Renal cortex interstitium (tissue), 15 donors: ENCODE data around the gene LDB3. TPM values are rescaled to one million over a fixed set of nuclear protein-coding genes. Genes with fewer than 3 reads are reported as not detected.
"Not testable (repeated sequence)": the region's sequence is repeated elsewhere in the genome, so short reads cannot be mapped to it uniquely, and the experiment has no call there.

ENCODE experiments used
- DNase-seq, 11 donors: peaks; one replicate each; pipeline ENCODE4 v3.0.0-alpha.2; 2013; ENCODE audit warnings: low read depth in 9 of 11, low spot score in 4 of 11; ENCODE audit errors: extremely low read depth in 1 of 11
- long read RNA-seq, 16 experiments: transcript quantifications; one replicate each; lab custom pipeline, GENCODE V29; 2026
- polyA plus RNA-seq, 3 donors: library from polyadenylated mRNA; unstranded; fragments of 120-200 nt; gene quantifications; one replicate each; pipeline ENCODE4 v1.2.1, GENCODE V29; 2013; ENCODE audit not compliant: insufficient read length in 3 of 3

The LDB3 gene, protein sequence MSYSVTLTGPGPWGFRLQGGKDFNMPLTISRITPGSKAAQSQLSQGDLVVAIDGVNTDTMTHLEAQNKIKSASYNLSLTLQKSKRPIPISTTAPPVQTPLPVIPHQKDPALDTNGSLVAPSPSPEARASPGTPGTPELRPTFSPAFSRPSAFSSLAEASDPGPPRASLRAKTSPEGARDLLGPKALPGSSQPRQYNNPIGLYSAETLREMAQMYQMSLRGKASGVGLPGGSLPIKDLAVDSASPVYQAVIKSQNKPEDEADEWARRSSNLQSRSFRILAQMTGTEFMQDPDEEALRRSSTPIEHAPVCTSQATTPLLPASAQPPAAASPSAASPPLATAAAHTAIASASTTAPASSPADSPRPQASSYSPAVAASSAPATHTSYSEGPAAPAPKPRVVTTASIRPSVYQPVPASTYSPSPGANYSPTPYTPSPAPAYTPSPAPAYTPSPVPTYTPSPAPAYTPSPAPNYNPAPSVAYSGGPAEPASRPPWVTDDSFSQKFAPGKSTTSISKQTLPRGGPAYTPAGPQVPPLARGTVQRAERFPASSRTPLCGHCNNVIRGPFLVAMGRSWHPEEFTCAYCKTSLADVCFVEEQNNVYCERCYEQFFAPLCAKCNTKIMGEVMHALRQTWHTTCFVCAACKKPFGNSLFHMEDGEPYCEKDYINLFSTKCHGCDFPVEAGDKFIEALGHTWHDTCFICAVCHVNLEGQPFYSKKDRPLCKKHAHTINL
- polyA plus RNA-seq, result 1 to 10 TPM; 1.2 to 1.9 (median 1.5) TPM
- long read RNA-seq, donor 1, result 0 reads
- long read RNA-seq, donor 2, result 0 reads
- long read RNA-seq, donor 3, result 0 reads
- long read RNA-seq, donor 4, result 0 reads
- long read RNA-seq, donor 5, result 0 reads
- long read RNA-seq, donor 6, result 0 reads
- long read RNA-seq, donor 7, result 0 reads
- long read RNA-seq, donor 8, result 0 reads
- long read RNA-seq, donor 9, result 0 reads
- long read RNA-seq, donor 10, result 0 reads
- long read RNA-seq, donor 11, result 0 reads
- long read RNA-seq, donor 12, result 0 reads
- long read RNA-seq, donor 13, result 0 reads
- long read RNA-seq, donor 14, result 0 reads
- long read RNA-seq, donor 15, result 0 reads
- long read RNA-seq, donor 16, result 0 reads

DNA sequence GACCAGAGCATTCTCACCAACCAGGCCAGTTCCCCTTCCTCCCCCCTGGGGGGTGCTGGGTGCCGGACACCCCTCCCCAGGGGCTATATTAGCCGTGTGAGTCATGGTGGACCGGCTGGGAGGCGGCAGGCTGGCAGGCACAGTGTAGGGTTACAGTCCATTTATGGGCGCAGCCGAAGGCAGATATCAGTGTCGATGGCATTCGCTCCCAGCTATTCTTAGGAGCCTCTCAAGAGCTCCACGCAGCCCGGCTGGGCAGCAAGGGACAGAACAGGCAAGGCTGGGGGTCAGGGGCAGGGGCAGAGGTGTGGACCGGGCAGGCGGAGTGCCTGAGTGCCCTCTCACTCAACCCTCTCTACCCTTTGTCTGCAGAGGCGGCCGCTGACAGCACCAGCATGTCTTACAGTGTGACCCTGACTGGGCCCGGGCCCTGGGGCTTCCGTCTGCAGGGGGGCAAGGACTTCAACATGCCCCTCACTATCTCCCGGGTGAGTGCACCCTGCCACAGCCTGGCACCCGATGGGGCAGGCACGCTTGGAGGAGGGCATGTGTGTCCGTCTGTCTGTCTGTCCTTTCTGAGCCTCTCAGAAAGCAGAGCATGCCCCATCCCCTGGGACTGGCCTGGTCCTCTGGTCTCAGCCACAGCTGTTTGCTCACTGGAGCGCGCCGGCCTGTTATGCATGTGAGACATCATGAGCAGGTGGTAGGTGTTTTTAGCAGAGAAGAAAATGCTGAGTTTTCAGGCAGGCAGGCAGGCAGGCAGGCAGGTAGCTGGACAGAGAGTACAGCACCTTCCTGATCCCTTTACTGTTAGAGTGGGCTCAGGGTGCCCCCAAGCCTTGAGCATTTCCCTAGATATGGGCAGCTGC, at the start of gene LDB3:
TSS of gene LDB3 (plus strand) at position 215 of the 869 bp plus-strand sequence. CDS start at position 396, 181 bp downstream.
- DNase-seq, result peak in 1 of 11 donors; percentile 20

GRCh38 chr10:86628311-86628710, 40.0 kb upstream of the LDB3 start:
- no peak for DNase-seq

- no peak for DNase-seq
Observed at GRCh38 chr10:86630079-86630478, 38.2 kb upstream of the LDB3 start.

- DNase-seq, result peak in 1 of 11 donors; percentile 34
Observed at GRCh38 chr10:86632009-86632800, 36.1 kb upstream of the LDB3 start.

- no peak for DNase-seq
Observed at GRCh38 chr10:86632951-86633350, 35.4 kb upstream of the LDB3 start.

DNA sequence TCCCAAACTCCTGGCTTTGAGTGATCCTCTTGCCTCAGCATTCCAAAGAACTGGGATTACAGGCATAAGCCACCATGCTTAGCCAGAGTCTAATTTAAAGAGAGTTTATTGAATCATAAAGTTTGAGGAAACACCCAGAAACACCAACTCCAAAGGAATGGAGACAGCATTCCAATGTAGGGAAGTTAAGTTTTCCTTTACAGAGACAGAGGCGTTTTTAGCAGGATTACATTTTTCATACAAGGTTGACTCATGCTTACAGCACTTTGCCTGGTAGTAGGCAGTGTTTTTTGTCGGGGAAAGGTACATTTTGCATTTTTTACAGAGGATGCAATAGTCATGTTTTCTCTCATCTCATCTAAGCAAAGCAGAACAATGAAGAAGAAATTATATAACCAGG, 32.9 kb upstream of the LDB3 start:
- DNase-seq, result no peak

GRCh38 chr10:86636311-86636710, 32.0 kb upstream of the LDB3 start:
- no peak for DNase-seq

DNA sequence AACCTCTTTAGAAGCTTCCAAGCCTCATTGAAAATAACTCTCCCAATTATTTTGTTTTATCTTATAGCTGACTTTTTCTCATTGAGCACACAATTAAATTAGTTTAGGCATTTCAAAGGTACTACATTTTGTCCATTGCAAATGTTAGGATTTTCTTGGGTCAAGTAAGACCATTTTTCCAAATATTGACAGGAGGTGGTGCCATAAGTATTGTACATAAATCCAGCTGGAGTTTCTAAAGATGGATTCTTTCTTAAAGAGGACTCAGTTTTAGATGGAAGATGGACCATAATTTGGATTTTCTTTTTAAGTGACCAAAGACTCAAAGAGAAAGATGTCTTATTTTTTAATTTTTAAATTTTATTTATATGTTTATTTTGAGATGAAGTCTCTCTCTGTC, 26.3 kb upstream of the LDB3 start:
- DNase-seq, result no peak

DNA sequence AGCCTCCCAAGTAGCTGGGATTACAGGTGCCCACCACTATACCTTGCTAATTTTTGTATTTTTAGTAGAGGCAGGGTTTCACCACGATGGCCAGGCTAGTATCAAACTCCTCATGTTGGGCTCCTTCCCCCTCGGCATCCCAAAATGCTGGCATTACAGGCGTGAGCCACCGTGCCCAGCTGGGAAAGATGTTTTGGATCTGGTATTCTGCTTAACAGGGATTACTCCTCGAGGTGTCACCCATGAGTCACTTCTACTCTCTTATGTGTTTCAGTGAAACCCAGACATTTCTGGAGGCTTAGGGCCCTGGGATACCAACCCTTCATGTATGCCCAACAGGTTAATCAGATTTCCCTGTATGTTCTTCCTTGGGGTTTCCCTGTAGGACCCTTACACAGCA, 25.8 kb upstream of the LDB3 start:
- no peak for DNase-seq

GRCh38 chr10:86644152-86644793, 24.0 kb upstream of the LDB3 start:
- no peak for DNase-seq

DNA sequence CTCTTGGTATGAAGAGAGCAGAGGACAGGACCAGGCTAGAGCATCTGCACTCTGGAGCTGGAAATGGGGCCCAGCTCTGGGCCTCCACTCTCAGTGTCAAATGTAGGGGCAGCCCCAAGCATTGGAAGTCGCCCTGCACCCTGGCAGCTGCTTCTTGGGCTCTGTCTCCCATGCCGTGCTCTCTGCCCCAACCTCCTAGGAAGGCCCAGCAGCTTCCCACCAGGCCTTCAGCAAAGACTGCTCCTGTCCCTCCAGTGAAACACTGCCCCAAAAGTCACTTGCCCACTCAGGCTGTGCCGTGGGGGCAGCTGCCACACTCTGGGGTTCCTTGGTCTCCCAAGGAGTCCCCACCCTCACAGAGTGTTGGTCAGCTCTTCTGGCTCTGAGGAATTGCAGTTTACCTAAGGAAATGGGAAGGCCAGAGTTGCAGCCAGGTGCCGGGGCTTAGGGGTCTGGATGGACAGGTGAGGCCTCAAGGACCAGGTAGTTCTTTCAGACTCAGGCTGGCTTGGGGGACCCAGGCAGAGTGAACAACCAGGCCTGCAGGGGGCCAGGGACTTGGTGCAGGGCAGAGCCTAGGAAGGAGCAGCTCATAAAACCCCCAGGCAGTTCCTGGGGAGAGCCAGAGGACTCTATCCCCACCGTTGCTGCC, 23.4 kb upstream of the LDB3 start:
- no peak for DNase-seq

GRCh38 chr10:86645621-86646165, 22.6 kb upstream of the LDB3 start:
- not testable (repeated sequence) for DNase-seq

DNA sequence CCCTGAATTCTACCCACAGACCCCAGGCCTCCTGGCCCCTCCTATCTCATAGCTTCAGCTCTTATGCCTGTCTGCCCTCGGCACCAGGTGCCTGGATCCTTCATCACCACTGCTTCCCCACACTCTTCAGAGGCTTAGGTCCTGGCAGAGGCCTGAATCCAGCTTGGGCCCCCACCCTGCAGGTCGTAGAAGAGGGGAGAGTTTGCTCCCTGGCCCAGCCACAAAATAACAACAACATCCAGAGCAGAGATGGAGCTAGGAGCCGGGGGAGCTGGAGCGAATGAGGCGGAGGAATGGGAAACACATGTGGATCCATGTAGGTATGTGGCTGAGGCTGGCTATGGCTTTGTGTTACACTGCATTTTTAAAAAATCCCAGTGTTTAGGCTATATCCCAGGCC, 21.8 kb upstream of the LDB3 start:
- no peak for DNase-seq

- no peak for DNase-seq
Observed at GRCh38 chr10:86646933-86647332, 21.4 kb upstream of the LDB3 start.

GRCh38 chr10:86647773-86648703, 20.3 kb upstream of the LDB3 start:
- DNase-seq, result no peak
